Amygdala (tissue), 56 donors: Measurements from ENCODE around the gene INIP.

Experiments used
- DNase-seq, 56 donors: peaks; one replicate each; lab custom pipeline; 2025; lab: John Stamatoyannopoulos, UW

INIP gene, protein sequence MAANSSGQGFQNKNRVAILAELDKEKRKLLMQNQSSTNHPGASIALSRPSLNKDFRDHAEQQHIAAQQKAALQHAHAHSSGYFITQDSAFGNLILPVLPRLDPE

GRCh38 chr9:112717661-112718331, at the start of gene INIP:
Gene INIP (minus strand): TSS chr9:112718117. CDS start chr9:112716485, 1,632 bp downstream.
- peak; percentile 34 to 98 (median 94) for DNase-seq

- DNase-seq: no peak
Measured at GRCh38 chr9:112765281-112765680, 47.4 kb upstream of the INIP start.

DNA sequence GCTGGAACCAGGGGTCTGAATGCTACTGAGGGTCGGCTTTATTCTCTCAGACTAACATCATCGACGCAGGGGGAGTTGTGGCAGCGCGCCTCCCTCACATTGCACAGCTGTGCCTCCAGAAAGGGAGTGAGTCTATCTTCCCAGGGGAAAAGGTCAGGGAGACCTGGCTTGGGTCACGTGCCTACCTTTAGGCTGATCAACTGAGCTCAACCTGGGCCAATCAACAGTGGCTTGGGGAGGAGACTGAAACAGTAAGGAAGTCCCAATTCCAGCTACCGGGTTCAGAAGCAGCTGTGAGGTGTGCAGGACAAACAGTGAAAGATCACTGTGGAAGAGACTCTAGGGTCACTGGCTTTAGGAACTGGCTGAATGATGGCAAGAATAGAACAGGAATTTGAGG, 46.9 kb upstream of the INIP start:
- no peak for DNase-seq

DNA sequence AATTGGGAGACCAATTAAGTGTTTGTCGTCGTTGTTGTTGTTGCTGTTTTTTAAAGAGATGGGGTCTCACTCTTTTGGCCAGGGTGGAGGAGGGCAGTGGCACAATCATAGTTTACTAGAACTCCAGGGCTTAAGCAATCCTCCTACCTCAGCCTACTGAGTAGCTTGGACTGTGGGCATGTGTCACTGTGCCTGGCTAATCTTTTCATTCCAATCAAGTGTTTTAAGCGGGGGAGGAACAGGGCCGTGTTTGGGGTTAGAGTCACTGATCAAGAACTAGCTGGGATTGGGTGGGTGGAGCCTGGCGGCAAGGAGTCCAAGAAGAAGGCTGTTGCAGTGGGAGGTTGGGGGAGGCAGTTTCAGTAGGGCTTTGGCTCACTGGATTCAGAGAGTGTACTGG, 46.4 kb upstream of the INIP start:
- DNase-seq: no peak

DNA sequence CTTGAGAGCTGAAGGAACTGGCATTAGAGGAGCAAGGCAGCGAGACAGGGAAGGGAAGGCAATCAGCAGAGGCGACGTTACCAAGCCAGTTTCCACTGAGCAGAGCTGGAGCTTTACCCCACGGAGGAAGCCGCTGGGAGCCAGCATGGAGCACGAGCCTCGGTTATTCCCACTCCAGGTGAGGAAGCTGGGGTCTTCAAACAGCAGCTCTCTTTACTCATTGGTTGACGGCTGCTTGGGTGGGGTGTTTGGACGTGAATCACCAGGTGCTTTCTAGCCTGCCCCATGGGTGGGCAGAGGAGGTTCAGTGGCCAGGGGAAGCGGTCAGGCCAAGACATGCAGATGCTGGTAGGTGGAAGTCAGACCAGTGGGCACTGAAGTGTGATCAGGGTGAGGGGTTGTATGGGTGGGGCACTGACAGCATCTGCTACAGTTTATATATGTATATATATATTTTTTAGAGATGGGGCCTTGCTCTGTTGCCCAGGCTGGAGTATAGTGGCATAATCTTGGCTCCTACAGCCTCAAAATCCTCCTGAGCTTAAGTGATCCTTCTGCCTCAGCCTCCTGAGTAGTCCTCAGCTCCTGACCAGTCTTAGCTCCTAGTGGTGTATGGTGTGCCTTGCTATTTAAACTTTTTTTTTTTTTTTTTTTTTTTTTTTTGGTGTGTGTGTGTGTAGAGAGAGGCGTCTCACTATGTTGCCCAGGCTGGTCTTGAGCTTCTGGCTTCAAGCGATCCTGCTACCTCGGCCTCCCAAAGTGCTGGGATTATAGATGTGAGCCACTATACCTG, 45.0 kb upstream of the INIP start:
- no peak for DNase-seq

DNA sequence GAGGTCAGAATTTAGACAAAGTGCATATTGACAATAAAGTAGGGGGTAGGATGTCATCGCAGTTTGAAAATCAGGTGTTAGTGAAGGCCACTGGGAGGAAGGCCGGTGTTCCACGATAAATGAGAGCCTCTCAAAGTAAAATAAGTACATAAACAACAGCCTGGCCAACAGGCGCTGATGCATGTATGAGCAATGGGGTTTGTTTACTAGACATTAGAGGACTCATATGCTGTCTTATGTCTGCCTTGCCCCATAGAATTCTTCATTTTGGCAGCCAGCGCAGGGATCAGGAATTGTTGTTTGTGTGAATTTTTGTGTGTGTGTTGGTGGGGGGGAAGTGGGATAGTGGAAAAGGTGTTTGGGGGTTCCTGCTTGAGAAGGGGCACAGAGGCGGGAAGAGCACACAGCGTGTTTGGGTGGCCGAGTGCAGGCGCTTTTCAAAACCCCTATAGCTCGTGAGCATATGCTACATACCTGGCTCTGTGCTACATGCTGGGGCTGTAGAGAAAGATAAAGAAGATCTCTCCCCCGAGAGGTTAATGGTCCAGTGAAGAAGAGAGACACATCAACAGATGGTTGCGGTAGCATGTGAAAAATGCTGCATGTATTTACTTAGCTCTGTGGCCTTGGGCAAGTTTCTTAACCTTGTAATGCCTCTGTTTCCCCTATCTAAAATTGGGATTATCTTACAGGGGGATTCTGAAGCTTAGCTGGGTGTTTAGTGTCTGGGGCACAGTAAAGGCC, 44.2 kb upstream of the INIP start:
- DNase-seq: no peak

DNA sequence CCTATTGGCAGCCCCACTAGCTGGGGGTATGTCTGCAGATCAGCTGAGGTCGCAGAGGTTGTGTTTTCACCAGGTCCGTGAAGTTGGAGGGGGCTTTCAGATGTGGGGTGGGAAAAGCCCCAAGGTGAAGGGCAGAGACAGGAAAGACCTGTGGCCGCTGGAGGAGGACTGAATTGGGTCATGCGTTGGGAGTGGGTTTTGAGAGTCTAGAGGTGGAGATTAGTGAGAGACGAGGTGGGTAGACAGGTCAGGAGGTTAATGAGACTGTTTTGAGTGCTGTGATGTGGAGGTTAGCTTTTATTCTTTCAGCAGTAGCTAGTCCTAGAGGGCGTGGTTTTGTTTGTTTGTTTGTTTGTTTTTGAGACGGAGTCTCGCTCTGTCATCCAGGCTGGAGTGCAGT, 42.9 kb upstream of the INIP start:
- no peak for DNase-seq

- DNase-seq: no peak
Measured at GRCh38 chr9:112757940-112758339, 40.0 kb upstream of the INIP start.

DNA sequence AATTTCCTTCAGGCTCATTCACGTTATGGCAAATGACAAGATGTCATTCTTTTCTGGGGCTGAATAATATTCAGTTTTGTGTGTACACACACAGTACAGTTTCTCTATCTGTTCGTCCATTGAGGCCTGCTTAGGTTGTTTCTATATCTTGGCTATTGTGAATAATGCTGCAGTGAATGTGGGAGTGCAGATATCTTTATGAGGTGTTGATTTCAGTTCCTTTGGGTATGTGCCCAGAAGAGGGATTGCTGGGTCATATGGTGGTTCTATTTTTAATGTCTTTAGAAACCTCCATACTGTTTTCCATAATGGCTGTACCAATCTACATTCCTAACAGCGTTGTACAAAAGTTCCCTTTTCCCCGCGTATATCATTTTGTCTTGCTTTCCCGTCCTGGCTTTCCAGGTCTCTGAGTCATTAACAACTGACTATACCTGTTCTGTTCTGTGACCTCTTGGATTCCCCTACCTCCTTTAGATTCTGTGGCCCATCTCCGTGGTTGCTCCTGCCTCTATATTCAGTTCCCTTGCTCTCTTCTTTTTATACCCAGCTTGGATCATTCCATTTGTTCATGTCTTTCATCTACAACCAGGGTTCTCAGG, 39.5 kb upstream of the INIP start:
- DNase-seq: no peak

DNA sequence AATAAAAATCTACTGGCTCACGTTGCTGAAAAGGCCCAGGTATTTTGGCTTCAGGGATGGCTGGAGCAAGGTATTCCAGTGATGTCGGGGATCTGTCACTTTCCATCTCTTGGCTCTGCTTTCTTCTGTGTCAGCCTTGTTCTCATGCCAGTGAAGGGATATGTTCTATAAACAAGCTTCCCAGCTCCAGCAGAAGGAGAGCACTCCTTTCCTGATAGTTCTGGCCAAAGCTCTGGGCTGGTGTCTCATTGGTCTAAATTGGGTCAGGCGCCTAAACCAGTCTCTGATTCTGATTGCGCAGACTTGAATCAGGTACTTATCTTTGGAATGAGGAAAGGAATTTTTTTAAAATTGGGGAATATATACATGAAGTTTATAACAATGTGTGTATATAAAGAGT, 37.8 kb upstream of the INIP start:
- DNase-seq: peak in 1 of 56 donors; percentile 5

GRCh38 chr9:112755016-112755427, 37.1 kb upstream of the INIP start:
- no peak for DNase-seq

GRCh38 chr9:112754578-112754977, 36.7 kb upstream of the INIP start:
- DNase-seq: no peak

DNA sequence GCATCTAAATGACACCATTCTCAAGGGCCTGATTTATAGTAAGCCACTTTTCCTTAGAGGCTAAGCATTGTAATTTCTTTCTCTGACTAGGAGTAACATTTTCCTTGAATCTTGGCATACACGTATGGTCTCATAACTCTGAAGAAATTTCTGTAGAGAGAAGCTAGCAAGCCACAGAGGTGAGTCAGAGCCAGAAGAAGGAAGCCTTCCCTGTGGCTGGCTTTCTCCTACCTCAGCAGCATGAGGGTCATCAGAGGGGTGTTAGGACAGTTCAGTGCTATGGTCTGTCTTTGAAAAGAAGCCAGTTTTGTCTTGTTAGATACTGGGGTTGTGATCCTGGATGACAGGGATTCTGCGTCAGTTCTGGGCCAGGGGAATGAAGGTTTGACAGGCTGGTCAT, 35.8 kb upstream of the INIP start:
- DNase-seq: no peak

DNA sequence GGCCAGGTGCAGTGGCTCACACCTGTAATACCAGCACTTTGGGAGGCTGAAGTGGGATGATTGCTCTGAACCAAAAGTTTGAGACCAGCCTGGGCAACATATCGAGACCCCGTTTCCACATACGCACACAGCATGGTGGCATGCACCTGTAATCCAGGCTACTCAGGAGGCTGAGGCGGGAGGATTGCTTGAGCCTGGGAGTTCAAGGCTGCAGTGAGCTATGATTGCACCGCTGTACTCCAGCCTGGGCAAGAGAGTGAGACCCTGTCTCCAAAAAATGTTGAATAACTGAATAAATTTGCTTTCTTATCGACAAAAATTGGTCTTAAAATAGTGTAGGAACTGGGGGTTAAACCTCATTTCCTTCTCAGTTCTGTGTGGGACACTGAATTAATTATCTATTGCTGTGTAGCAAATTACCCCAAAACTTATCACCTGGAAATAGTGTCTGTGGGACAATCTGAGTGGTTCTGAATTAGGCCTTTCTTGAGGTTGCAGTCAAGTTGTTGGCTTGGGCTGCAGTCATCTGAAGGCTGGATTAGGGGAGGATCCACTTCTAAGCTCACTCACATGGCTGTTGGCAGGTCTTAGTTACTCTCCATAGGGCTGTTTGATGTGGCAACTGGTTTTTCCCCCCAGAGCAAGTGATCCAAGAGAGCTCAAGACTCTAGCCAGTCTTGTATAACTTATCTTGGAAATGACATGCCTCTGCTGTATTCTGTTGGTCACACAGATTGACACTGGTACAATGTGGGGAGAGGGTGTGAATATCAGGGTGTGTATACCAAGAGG, 34.6 kb upstream of the INIP start:
- no peak for DNase-seq

DNA sequence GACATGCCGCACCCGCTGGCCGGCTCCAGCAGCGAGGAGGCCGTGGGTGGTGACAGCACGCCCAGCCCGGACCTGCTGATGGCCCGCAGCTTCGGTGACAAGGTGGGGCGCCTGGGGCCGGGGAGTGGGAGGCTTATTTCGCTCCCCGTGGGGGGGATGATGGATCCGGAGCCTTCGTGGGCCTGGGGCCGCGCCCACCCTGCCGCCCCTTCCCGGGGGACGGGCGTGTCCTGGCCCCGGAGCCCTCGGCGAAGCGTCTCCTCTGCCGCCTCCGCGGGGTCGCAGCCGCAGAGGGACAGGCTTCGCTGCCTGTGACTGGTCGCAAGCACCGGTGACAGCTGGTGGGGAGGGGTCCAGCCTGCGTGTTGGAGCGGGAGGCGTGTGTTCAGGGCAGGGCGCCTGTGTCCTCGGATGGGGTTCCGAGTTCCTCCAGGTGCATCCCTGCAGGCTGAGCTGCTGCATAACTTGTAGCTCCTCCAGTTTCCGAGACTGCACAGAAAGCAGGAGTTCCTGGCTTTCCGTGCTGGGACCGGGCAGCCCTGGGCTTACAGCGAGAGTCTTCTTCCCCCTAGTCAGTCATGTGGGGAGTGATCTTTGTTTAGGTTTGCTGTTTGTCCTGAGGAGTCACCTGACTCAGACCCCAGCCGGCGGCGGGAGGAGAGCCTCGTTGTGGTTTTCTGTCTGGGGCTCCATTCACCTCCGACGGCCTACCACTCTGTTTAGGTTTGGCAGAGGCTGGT, 33.3 kb upstream of the INIP start:
- peak in 48 of 56 donors; percentile 4 to 72 (median 38) for DNase-seq

DNA sequence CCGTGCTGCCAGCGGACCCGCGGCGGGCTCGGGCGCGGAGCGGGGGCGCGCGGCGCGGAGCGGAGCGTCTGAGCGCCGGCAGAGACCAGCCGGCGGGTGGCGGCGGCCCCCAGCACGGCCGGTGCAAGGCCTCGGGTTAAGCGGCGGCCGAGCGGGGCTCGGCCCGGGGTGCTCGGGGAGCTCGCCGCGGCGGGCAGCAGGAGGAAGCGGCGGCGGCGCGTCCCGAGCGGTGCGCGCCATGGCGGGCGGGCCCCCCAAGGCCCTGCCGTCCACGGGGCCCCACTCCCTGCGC, 32.8 kb upstream of the INIP start:
- peak in 1 of 56 donors; percentile 54 for DNase-seq

GRCh38 chr9:112750016-112750763, 32.3 kb upstream of the INIP start, which contains the start of gene SNX30:
Gene SNX30 (plus strand): TSS chr9:112750760. CDS start chr9:112751002, 242 bp downstream.
- DNase-seq: peak; percentile 44 to 93 (median 81)

GRCh38 chr9:112747094-112747493, 29.2 kb upstream of the INIP start:
- DNase-seq: peak in 55 of 56 donors; percentile 17 to 94 (median 75)
